ENCODE measurements around the gene PDGFB. TPM values are rescaled to one million over a fixed set of nuclear protein-coding genes. Genes with fewer than 3 reads are reported as not detected.

PDGFB gene
- total RNA-seq, 1 donor from 2014 or later = 16.5 TPM

- H3K4me3 Mint-ChIP-seq (ENCODE audit: unreplicated experiment) = no peak overlapping the region
- H3K27ac Mint-ChIP-seq (ENCODE audit: unreplicated experiment) = peak overlapping the region; percentile 32
- H3K4me1 Mint-ChIP-seq (ENCODE audit: low read depth) = peaks cover 3% of the 10 kb centered on the region
- no peaks in the 10 kb centered on the region for H3K36me3 Mint-ChIP-seq (ENCODE audit: low read depth)
- TF ChIP-seq CTCF (IDR thresholded peaks at IDR 0.05) = no peak
- H3K9me3 Mint-ChIP-seq (ENCODE audit: low read depth) = peaks cover 3% of the 10 kb centered on the region
- DNase-seq (ENCODE audit: low spot score) = no peak
- no peaks in the 10 kb centered on the region for H3K27me3 Mint-ChIP-seq (ENCODE audit: low read depth)
These were observed 23.9 kb upstream of the PDGFB start for GRCh38 chr22:39268645-39269044.

GRCh38 chr22:39267974-39268373 is 23.2 kb upstream of the PDGFB start:
- no peaks in the 10 kb centered on the region for H3K27me3 Mint-ChIP-seq (ENCODE audit: low read depth)
- no peak overlapping the region for H3K4me3 Mint-ChIP-seq (ENCODE audit: unreplicated experiment)
- DNase-seq (ENCODE audit: low spot score) = no peak
- TF ChIP-seq CTCF (IDR thresholded peaks at IDR 0.05) = no peak
- peaks cover 3% of the 10 kb centered on the region for H3K4me1 Mint-ChIP-seq (ENCODE audit: low read depth)
- peaks cover 3% of the 10 kb centered on the region for H3K9me3 Mint-ChIP-seq (ENCODE audit: low read depth)
- H3K36me3 Mint-ChIP-seq (ENCODE audit: low read depth) = no peaks in the 10 kb centered on the region
- no peak overlapping the region for H3K27ac Mint-ChIP-seq (ENCODE audit: unreplicated experiment)

GRCh38 chr22:39266398-39267030 is 21.7 kb upstream of the PDGFB start:
- peaks cover 3% of the 10 kb centered on the region for H3K4me1 Mint-ChIP-seq (ENCODE audit: low read depth)
- H3K27ac Mint-ChIP-seq (ENCODE audit: unreplicated experiment) = peak overlapping the region; percentile 36
- H3K9me3 Mint-ChIP-seq (ENCODE audit: low read depth) = peaks cover 10% of the 10 kb centered on the region
- H3K27me3 Mint-ChIP-seq (ENCODE audit: low read depth) = no peaks in the 10 kb centered on the region
- no peak for DNase-seq (ENCODE audit: low spot score)
- TF ChIP-seq CTCF (IDR thresholded peaks at IDR 0.05) = no peak
- no peaks in the 10 kb centered on the region for H3K36me3 Mint-ChIP-seq (ENCODE audit: low read depth)
- H3K4me3 Mint-ChIP-seq (ENCODE audit: unreplicated experiment) = no peak overlapping the region

GRCh38 chr22:39265143-39265886 is 20.5 kb upstream of the PDGFB start:
- H3K4me1 Mint-ChIP-seq (ENCODE audit: low read depth) = peaks cover 3% of the 10 kb centered on the region
- no peaks in the 10 kb centered on the region for H3K36me3 Mint-ChIP-seq (ENCODE audit: low read depth)
- TF ChIP-seq CTCF (IDR thresholded peaks at IDR 0.05) = no peak
- no peak overlapping the region for H3K27ac Mint-ChIP-seq (ENCODE audit: unreplicated experiment)
- no peak for DNase-seq (ENCODE audit: low spot score)
- H3K4me3 Mint-ChIP-seq (ENCODE audit: unreplicated experiment) = no peak overlapping the region
- H3K9me3 Mint-ChIP-seq (ENCODE audit: low read depth) = peaks cover 14% of the 10 kb centered on the region
- H3K27me3 Mint-ChIP-seq (ENCODE audit: low read depth) = no peaks in the 10 kb centered on the region

- Mint-ChIP-seq H3K36me3 (ENCODE audit: low read depth) (no peaks in the 10 kb centered on the region), H3K27ac (ENCODE audit: unreplicated experiment) (no peak overlapping the region), H3K9me3 (ENCODE audit: low read depth) (peaks cover 14% of the 10 kb centered on the region), H3K4me3 (ENCODE audit: unreplicated experiment) (no peak overlapping the region), H3K27me3 (ENCODE audit: low read depth) (no peaks in the 10 kb centered on the region), H3K4me1 (ENCODE audit: low read depth) (peaks cover 8% of the 10 kb centered on the region)
- DNase-seq (ENCODE audit: low spot score) = no peak
- TF ChIP-seq CTCF (IDR thresholded peaks at IDR 0.05) = no peak
These were observed 19.7 kb upstream of the PDGFB start for GRCh38 chr22:39264349-39265038.
